ENCODE results near the gene MAN2A2. TPM values are rescaled to one million over a fixed set of nuclear protein-coding genes. Genes with fewer than 3 reads are reported as not detected.

The MAN2A2 gene
- total RNA-seq, result 100 to 1,000 TPM; 108 to 111 TPM

DNA sequence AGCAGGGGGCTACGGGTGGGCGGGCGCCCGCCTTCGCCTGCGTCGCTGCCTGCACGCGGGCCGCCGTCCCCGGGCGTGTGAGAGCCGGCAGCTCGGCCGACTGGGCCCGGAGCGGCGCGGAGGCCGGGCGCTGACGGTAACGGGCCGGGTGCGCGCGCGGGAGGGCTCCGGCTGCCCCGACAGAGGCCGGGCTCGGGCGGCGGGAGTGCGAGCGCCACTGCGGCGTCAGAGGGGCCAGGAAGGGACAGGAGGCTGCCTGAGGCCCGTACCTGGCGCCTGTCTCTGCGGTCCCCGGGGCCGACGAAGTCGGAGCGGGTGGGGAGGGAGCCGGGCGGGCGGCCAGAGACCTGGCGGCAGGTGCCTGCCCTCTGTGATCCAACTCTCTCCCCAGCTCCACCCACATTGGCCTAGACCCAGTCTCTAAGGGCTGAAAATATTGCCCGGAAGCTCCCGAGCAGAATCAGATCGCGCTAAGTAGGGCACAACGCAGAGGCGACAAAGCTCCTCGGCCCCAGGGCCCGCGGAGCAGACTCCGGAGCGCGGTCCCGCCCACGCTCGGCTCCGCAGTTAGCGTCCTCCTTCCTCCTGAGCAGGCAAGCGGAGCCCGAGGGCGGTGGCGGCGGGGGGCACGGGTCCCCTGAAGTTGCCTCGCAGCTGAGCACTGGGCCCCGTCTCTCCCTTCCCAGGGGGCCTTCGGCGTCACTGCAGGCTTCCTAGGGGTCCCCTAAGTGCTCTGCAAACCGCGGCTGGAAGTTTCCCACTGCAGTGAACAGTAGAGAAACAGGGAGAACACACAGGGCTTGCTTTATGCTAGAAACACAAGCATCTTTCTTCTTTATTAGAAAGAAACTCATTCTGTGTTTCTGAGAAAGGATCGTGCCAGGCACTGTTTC lies at the start of gene MAN2A2:
MAN2A2 (plus strand) TSS at position 463 of the 893 bp plus-strand sequence. CDS start 906 bp downstream, outside the sequence.
- peak within 1 kb of the TSS; percentile 88 for H3K4me3 Mint-ChIP-seq
- ATAC-seq (ENCODE audit: low read depth) (peak; percentile 71), DNase-seq (peak; percentile 81)
- H3K27me3 Mint-ChIP-seq, result no peaks in the 10 kb centered on the region
- POLR2A ChIA-PET, result interaction anchor here (0.6 to 7.0 kb wide), 17 partner anchors 11 to 327 kb away, joined by 3 to 141 read pairs (median 5); partner anchors contain the start of genes BLM, HDDC3, RCCD1 and UNC45A
- H3K27ac Mint-ChIP-seq, result peak within 1 kb of the TSS; percentile 89
- H3K9me3 Mint-ChIP-seq, result no peaks in the 10 kb centered on the region
- H3K36me3 Mint-ChIP-seq, result peaks cover 13% of the 10 kb centered on the region
- H3K4me1 Mint-ChIP-seq, result peaks cover 25% of the 10 kb centered on the region

- H3K4me3 Mint-ChIP-seq, result no peak overlapping the region
- peaks cover 4% of the 10 kb centered on the region for H3K9me3 Mint-ChIP-seq
- peaks cover 73% of the 10 kb centered on the region for H3K4me1 Mint-ChIP-seq
- H3K27ac Mint-ChIP-seq, result no peak overlapping the region
- H3K27me3 Mint-ChIP-seq, result no peaks in the 10 kb centered on the region
- peaks cover 9% of the 10 kb centered on the region for H3K36me3 Mint-ChIP-seq
- ATAC-seq (ENCODE audit: low read depth), result no peak
- DNase-seq, result no peak
- POLR2A ChIA-PET, result interaction anchor here (0.6 to 2.0 kb wide), 3 partner anchors 10 to 40 kb away, joined by 3 to 5 read pairs (median 5); no protein-coding TSS in a partner anchor
Measured at GRCh38 chr15:90855139-90855538, 48.0 kb upstream of the MAN2A2 start.

DNA sequence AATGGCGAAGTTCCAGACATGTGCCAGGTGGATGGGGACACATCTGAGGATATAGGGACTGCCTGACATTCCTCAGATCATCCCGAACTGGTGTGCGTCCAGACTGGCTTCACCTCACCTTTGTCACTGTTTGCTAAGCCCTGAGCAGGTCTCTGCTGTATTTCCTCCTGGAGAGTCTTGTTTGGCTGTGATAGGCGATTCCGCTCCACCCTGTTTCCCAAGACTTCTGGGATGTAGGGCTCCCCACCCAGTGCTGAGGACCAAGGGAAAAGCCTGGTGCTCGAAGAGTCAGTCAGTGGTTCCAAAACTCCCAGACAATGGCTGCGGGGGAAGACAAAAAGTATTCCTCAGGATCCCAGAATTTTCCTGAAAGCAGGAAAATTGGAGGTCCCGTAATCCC lies 45.8 kb upstream of the MAN2A2 start:
- Mint-ChIP-seq H3K27ac (no peak overlapping the region), H3K9me3 (no peaks in the 10 kb centered on the region), H3K4me3 (no peak overlapping the region), H3K27me3 (no peaks in the 10 kb centered on the region), H3K4me1 (peaks cover 59% of the 10 kb centered on the region), H3K36me3 (peaks cover 3% of the 10 kb centered on the region)
- no peak for DNase-seq
- no peak for ATAC-seq (ENCODE audit: low read depth)
- POLR2A ChIA-PET, result no interaction called here

- Mint-ChIP-seq H3K27me3 (no peaks in the 10 kb centered on the region), H3K27ac (no peak overlapping the region), H3K36me3 (peaks cover 1% of the 10 kb centered on the region), H3K4me3 (no peak overlapping the region), H3K9me3 (no peaks in the 10 kb centered on the region), H3K4me1 (peaks cover 54% of the 10 kb centered on the region)
- ATAC-seq (ENCODE audit: low read depth), result no peak
- POLR2A ChIA-PET, result interaction anchor here (0.6 to 1.5 kb wide), 3 partner anchors 12 to 62 kb away, joined by 3 to 4 read pairs (median 4); no protein-coding TSS in a partner anchor
- DNase-seq, result no peak
Measured at GRCh38 chr15:90857883-90858443, 45.1 kb upstream of the MAN2A2 start.

DNA sequence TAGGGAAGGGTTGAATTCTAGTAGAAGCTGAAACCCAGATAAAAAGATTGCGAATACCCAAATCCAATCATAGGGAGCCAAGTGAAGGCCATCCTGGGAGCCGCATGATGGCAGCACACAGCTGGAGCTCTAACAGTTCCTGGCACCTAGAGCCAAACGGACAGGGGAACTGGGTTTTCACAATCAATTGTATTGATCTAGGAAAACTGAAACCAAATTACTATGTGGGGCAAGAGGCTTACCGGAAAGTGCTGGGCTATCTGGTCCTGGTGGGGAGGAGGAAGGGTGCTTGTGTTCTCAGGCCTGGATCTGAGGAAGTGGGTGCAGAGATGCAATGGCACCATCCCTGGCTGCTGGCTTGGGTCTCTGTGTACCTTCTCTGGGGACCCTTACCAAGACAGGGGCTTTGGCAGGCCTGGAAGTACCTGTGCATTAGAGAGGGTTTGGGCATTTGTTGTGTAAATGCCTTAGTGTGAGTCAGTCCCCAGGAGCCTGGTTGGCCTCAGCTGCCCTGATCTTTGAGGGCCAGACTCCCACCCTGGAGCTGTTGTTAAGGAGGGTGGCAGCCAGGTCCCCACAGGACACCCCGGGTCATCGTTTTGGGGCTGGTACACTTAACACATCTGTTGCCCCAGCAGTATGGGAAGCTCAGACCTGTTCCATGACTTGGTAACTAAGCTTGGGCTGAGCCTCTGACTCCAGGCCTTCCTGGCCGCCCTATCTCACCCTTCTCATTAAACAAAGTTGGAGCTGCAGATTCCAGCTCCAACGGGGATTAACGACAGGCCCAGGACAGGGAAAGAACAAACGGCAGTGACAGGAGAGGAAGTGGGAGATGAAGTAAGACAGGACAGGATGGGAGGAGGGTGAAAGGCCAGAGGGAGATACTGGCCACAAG lies 43.6 kb upstream of the MAN2A2 start:
- POLR2A ChIA-PET, result interaction anchor here (0.5 to 1.5 kb wide), 7 partner anchors 8 to 195 kb away, joined by 3 to 6 read pairs (median 4); no protein-coding TSS in a partner anchor
- no peak for DNase-seq
- Mint-ChIP-seq H3K9me3 (no peaks in the 10 kb centered on the region), H3K27me3 (no peaks in the 10 kb centered on the region), H3K27ac (peak overlapping the region; percentile 47), H3K4me3 (no peak overlapping the region), H3K4me1 (peaks cover 52% of the 10 kb centered on the region), H3K36me3 (no peaks in the 10 kb centered on the region)
- no peak for ATAC-seq (ENCODE audit: low read depth)

DNA sequence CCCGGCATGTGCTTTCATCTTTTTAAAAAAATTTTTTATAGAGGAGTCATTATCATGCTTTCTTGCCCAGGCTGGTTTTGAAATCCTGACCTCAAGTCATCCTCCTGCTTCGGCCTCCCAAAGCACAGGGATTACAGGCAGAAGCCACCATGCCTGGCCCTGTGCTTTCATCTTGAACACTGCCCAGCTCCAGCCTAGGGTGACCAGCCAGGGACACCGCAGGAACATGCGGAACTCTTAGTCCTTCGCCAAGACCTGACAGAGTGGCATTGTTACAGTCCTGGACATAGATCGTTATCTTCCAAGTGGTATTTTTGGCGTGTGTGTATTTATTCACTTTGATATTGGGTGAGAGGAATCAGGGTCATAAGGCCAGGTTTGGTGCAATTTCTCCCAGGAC lies 42.7 kb upstream of the MAN2A2 start:
- H3K27ac Mint-ChIP-seq, result no peak overlapping the region
- H3K27me3 Mint-ChIP-seq, result no peaks in the 10 kb centered on the region
- no peaks in the 10 kb centered on the region for H3K9me3 Mint-ChIP-seq
- POLR2A ChIA-PET, result interaction anchor here (0.5 kb wide), 1 partner anchor 133 kb away, joined by 5 read pairs; no protein-coding TSS in a partner anchor
- no peaks in the 10 kb centered on the region for H3K36me3 Mint-ChIP-seq
- no peak for DNase-seq
- no peak overlapping the region for H3K4me3 Mint-ChIP-seq
- ATAC-seq (ENCODE audit: low read depth), result no peak
- peaks cover 45% of the 10 kb centered on the region for H3K4me1 Mint-ChIP-seq

- ATAC-seq (ENCODE audit: low read depth) (no peak), DNase-seq (no peak)
- Mint-ChIP-seq H3K4me1 (peaks cover 38% of the 10 kb centered on the region), H3K9me3 (no peaks in the 10 kb centered on the region), H3K36me3 (no peaks in the 10 kb centered on the region), H3K4me3 (no peak overlapping the region), H3K27ac (no peak overlapping the region), H3K27me3 (no peaks in the 10 kb centered on the region)
- POLR2A ChIA-PET, result interaction anchor here (0.7 to 1.1 kb wide), 2 partner anchors 11 to 43 kb away, joined by 3 to 4 read pairs; no protein-coding TSS in a partner anchor
Measured at GRCh38 chr15:90860942-90861675, 42.0 kb upstream of the MAN2A2 start.

- H3K27ac Mint-ChIP-seq, result no peak overlapping the region
- H3K27me3 Mint-ChIP-seq, result no peaks in the 10 kb centered on the region
- peaks cover 29% of the 10 kb centered on the region for H3K4me1 Mint-ChIP-seq
- no peaks in the 10 kb centered on the region for H3K36me3 Mint-ChIP-seq
- H3K9me3 Mint-ChIP-seq, result no peaks in the 10 kb centered on the region
- DNase-seq (no peak), ATAC-seq (ENCODE audit: low read depth) (no peak)
- no peak overlapping the region for H3K4me3 Mint-ChIP-seq
- POLR2A ChIA-PET, result no interaction called here
Measured at GRCh38 chr15:90862487-90862886, 40.6 kb upstream of the MAN2A2 start.

DNA sequence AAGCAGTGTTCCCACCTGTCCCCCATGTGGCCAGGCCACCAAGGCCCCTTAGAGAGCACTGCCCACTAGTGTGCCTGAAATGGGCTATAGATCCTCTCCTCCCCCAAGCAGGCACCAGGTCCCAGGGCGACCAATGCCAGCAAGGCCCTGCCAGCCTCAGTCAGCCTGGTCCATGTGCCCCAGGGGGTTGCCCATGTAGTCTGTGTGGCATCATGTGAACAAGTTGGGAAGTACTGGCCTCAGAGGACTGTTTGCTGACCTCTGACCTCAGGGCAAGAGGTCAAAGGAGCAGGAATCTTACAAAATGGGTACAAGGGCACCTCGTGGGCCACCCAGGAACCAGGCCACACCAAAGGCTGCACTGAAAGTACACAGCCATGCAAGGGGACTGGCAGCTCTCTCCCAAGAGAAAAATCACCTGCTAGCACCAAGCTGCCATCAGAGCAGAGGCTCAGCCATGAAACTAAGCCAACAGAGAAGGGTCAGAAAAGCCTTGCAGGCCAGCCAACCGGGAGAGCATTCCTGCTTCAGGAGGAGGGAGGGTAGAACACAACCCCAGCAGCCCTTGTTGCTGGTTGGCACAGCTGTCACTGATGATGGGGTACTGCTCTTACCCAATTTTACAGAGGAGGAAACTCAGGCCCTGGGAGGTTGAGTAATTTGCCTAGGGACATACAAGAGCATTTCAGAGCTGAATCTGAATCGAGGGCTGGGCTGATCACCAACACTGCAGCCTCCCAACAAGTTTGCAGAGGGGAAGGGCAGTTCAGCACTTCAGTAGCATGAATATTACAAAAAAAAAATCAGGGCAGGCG lies 39.9 kb upstream of the MAN2A2 start:
- DNase-seq, result no peak
- no peak overlapping the region for H3K27ac Mint-ChIP-seq
- H3K4me3 Mint-ChIP-seq, result no peak overlapping the region
- ATAC-seq (ENCODE audit: low read depth), result no peak
- peaks cover 25% of the 10 kb centered on the region for H3K4me1 Mint-ChIP-seq
- H3K36me3 Mint-ChIP-seq, result no peaks in the 10 kb centered on the region
- no peaks in the 10 kb centered on the region for H3K27me3 Mint-ChIP-seq
- POLR2A ChIA-PET, result interaction anchor here (0.5 to 1.9 kb wide), 2 partner anchors 11 to 20 kb away, joined by 3 to 5 read pairs; no protein-coding TSS in a partner anchor
- no peaks in the 10 kb centered on the region for H3K9me3 Mint-ChIP-seq

GRCh38 chr15:90863987-90864386 lies 39.1 kb upstream of the MAN2A2 start:
- Mint-ChIP-seq H3K27ac (no peak overlapping the region), H3K27me3 (no peaks in the 10 kb centered on the region), H3K4me1 (peaks cover 30% of the 10 kb centered on the region), H3K36me3 (peaks cover 2% of the 10 kb centered on the region), H3K4me3 (no peak overlapping the region), H3K9me3 (no peaks in the 10 kb centered on the region)
- ATAC-seq (ENCODE audit: low read depth) (no peak), DNase-seq (no peak)
- POLR2A ChIA-PET, result interaction anchor here (1.9 kb wide), 1 partner anchor 12 kb away, joined by 5 read pairs; no protein-coding TSS in a partner anchor

DNA sequence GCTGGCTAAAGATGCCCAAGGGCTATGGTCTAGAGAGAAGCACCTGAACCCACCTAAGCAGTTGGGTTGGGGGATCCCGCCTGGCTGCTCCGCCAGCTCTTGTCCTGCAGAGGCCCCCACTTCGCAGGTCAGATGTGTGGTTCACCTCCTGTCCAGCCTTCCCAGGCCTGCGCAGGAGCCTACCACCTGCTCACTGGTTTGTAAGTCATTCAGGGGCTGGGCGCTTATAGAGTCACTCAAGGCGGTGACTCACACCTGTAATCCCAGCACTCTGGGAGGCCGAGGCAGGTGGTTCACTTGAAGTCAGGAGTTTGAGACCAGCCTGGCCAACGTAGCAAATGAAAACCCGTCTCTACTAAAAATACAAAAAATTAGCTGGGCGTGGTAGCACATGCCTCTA lies 38.6 kb upstream of the MAN2A2 start:
- no peak overlapping the region for H3K4me3 Mint-ChIP-seq
- no peaks in the 10 kb centered on the region for H3K27me3 Mint-ChIP-seq
- POLR2A ChIA-PET, result interaction anchor here (0.7 to 1.9 kb wide), 2 partner anchors 10 to 13 kb away, joined by 3 to 5 read pairs; no protein-coding TSS in a partner anchor
- ATAC-seq (ENCODE audit: low read depth), result no peak
- H3K4me1 Mint-ChIP-seq, result peaks cover 32% of the 10 kb centered on the region
- H3K36me3 Mint-ChIP-seq, result peaks cover 2% of the 10 kb centered on the region
- H3K9me3 Mint-ChIP-seq, result no peaks in the 10 kb centered on the region
- no peak for DNase-seq
- no peak overlapping the region for H3K27ac Mint-ChIP-seq

All from activated naive CD8-positive, alpha-beta T cell treated with anti-CD3 and anti-CD28 coated beads, Interleukin-2, amount 10 ng/mL, durations not matched to agents 7 days and 5 days (primary cell).